H54 (cell line): ENCODE results near the gene FAM25A.

Source experiments
- DNase-seq: peaks from one replicate; pipeline ENCODE4 v3.0.0; 2011; ENCODE audit warnings: low spot score, mixed read lengths; ENCODE audit not compliant: insufficient read length
- FAIRE-seq: peaks from 3 replicates; lab custom pipeline; 2011; peaks lifted over from hg19 to GRCh38; lab: Jason Lieb, UNC
- POLR2A ChIP-seq: IDR thresholded peaks from 2 replicates; pipeline ENCODE4 v1.6.1; 2011; ENCODE audit warnings: low read depth, mild to moderate bottlenecking, low read length

Gene FAM25A

GRCh38 chr10:87066865-87067264 is 46.8 kb downstream of the FAM25A start:
- no peak for FAIRE-seq
- no peak for DNase-seq
- TF ChIP-seq POLR2A: no peak

DNA sequence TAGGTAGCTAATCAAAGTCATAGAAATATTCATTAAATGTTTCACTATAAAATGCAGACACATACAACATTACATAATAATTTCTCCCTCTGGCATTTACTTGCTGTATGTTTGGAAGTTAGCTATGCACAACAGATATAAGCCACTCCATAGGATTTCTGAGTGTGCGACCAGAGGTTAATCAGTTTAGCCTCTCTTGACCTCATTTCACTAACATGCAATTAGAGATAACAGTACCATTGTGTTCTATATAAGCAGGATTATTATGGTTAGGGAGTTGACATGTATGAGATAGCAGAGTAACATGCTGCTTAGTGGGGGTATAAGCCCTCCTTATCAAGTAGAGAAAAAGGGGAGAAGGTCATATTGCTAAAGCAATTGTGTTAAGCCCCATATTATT is 48.2 kb downstream of the FAM25A start:
- no peak for TF ChIP-seq POLR2A
- FAIRE-seq (no peak), DNase-seq (no peak)

DNA sequence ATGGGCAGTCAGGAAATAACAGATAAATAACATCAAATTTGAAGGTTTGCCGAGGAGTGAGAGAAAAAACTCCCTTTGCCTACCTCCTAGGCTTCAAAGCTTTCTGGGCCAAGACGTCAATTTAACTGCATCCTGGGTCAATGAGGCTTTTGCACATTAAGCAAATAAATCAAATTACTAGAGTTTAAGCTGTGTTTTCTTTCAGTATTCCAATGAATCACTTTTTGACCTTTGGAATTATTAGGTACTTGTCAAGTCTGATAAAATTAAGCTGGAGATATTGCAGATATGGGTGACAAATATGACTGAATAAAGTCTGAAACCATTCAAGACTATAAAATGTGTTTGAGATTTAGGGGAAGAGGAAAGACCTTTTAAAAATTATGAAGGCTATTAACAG is 52.4 kb downstream of the FAM25A start:
- TF ChIP-seq POLR2A: no peak
- no peak for DNase-seq
- no peak for FAIRE-seq
